ENCODE results near the gene MAD1L1. TPM values are rescaled to one million over a fixed set of nuclear protein-coding genes. Genes with fewer than 3 reads are reported as not detected.

MAD1L1 gene
- total and polyA plus RNA-seq, 2 of the 8 experiments (the other 6 are each of a cell fraction or from before 2014, with no cell fraction given) = 40.4 to 44.6 TPM

DNA sequence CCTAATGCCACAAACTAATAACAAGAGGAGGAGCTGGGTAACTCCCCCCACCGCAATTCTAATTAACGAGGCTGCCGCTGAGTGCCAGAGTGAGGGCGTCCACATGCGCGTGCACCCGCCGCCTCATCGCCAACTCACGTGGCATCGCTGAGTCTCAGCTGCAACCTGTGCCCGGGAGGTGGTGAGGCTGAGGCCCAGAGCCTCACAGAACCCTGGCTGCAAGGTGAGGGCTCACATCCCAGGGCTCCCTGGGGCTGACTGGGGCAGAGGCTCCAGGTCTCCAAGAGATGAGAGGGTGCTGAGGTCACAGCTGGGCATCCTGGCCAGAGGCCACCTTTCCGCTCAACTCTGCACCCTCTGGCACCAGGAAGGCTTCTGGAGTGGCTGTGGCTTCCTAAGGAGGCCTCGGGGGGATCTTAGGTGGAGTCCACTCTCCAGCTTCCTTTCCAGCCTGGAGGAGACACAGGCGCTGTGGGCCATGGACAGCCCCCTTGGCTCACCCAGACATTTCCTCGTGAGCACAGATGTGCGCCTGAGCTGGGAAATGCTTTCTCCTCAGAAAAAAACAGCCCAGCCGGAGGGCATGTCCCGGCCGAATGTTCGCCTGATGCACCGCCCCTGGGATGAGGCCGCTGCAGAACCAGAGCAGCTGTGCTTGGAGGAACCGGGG, 242.6 kb downstream of the MAD1L1 start:
- H2BK5ac ChIP-seq (ENCODE audit: low read depth, low read length) = no peak overlapping the region
- H3K9ac ChIP-seq (replicated peaks in 1 of 4; ENCODE audit: extremely low read depth in 1 of 4, low read depth in 3 of 4, low read length in 3 of 4) = no peak overlapping the region
- H3K4me1 ChIP-seq (replicated peaks in 1 of 4; ENCODE audit: control insufficient read depth in 3 of 4, insufficient read depth in 4 of 4, low read length in 3 of 4) = no peaks in the 10 kb centered on the region; a peak in 1 of 7 replicates
- no peaks in the 10 kb centered on the region for H3K79me1 ChIP-seq (ENCODE audit: low read depth, low read length)
- WGBS, 2 experiments (ENCODE audit: extremely low coverage in 1 of 2, insufficient coverage in 1 of 2, insufficient read length in 1 of 2, insufficient replicate concordance in 2 of 2, low coverage in 1 of 2, low lambda C conversion rate in 2 of 2, missing lambda C conversion rate in 1 of 2) = 86% methylated on average over 24 of the region's 24 CpGs; no CpG with 5 or more reads in 1 of the 2 experiments
- H3K4me3 ChIP-seq (ENCODE audit: extremely low read depth in 1 of 4, insufficient read depth in 2 of 4, low read depth in 3 of 4, low read length in 4 of 4) = no peak overlapping the region
- H3K4ac ChIP-seq (replicated peaks; ENCODE audit: insufficient read length, low read depth, low read length) = no peak overlapping the region
- H4K8ac ChIP-seq (ENCODE audit: extremely low read depth, insufficient read depth, low read length) = peak overlapping the region; percentile 73
- H3K23ac ChIP-seq (ENCODE audit: insufficient read length) = no peak overlapping the region
- DNase-seq (ENCODE audit: low read depth in 1 of 2, low spot score in 2 of 2) = no peak
- POLR2A ChIA-PET (ENCODE audit: partially characterized antibody) = no interaction called here
- H2AFZ ChIP-seq (ENCODE audit: low read length) = no peak overlapping the region
- H4K91ac ChIP-seq (replicated peaks; ENCODE audit: insufficient read length, low read length) = no peak overlapping the region
- TF ChIP-seq SIN3A (conservative IDR thresholded peaks at IDR 0.05 in 1 of 2, IDR thresholded peaks at IDR 0.05 in 1 of 2; ENCODE audit: low read depth in 1 of 2, low read length in 2 of 2) = no peak
- no peak for TF ChIP-seq POLR2A (IDR thresholded peaks at IDR 0.05; ENCODE audit: control extremely low read depth in 1 of 2, low read depth in 2 of 2, low read length in 2 of 2)
- TF ChIP-seq SP2 (IDR thresholded peaks at IDR 0.05; ENCODE audit: low read length) = no peak
- TF ChIP-seq ASH2L (IDR thresholded peaks at IDR 0.05; ENCODE audit: low read length) = no peak
- TF ChIP-seq HDAC6 (IDR thresholded peaks at IDR 0.05; ENCODE audit: low read depth, low read length) = no peak
- TF ChIP-seq TAF1 (IDR thresholded peaks at IDR 0.05; ENCODE audit: low read depth, low read length) = no peak
- no peak for TF ChIP-seq JUND (IDR thresholded peaks at IDR 0.05; ENCODE audit: low read length)
- no peak for TF ChIP-seq TCF12 (IDR thresholded peaks at IDR 0.05; ENCODE audit: low read depth, low read length)
- no peak for TF ChIP-seq HDAC2 (IDR thresholded peaks at IDR 0.05; ENCODE audit: borderline replicate concordance in 1 of 2, low read depth in 2 of 2, low read length in 2 of 2)
- no peak for TF ChIP-seq TAF7 (optimal IDR thresholded peaks at IDR 0.05; ENCODE audit: borderline replicate concordance, low read depth, low read length)
- TF ChIP-seq, protein P1, sequence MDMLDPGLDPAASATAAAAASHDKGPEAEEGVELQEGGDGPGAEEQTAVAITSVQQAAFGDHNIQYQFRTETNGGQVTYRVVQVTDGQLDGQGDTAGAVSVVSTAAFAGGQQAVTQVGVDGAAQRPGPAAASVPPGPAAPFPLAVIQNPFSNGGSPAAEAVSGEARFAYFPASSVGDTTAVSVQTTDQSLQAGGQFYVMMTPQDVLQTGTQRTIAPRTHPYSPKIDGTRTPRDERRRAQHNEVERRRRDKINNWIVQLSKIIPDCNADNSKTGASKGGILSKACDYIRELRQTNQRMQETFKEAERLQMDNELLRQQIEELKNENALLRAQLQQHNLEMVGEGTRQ (IDR thresholded peaks at IDR 0.05; ENCODE audit: low read length) = no peak
- TF ChIP-seq POLR2AphosphoS5 (IDR thresholded peaks at IDR 0.05; ENCODE audit: low read depth, low read length) = no peak
- no peak for TF ChIP-seq CBX8 (IDR thresholded peaks at IDR 0.05; ENCODE audit: borderline replicate concordance, low read depth, low read length)
- no peak overlapping the region for H2BK120ac ChIP-seq (replicated peaks; ENCODE audit: low read depth, low read length)
- CTCF ChIA-PET (ENCODE audit: partially characterized antibody) = interaction anchor here (0.6 to 1.3 kb wide), 2 partner anchors 375 to 728 kb away, joined by 3 read pairs; no protein-coding TSS in a partner anchor
- peaks cover 0 to 2% of the 10 kb centered on the region in 2 experiments for H4K20me1 ChIP-seq (replicated peaks in 1 of 2; ENCODE audit: control insufficient read depth in 1 of 2, insufficient read depth in 2 of 2, low read length in 2 of 2)
- H3K9me3 ChIP-seq (ENCODE audit: insufficient read depth in 2 of 2, low read depth in 1 of 2, low read length in 1 of 2) = no peaks in the 10 kb centered on the region
- H3K36me3 ChIP-seq (ENCODE audit: control insufficient read depth in 2 of 4, insufficient read depth in 4 of 4, low read length in 3 of 4) = no peaks in the 10 kb centered on the region
- H2BK20ac ChIP-seq (ENCODE audit: low read length) = no peak overlapping the region
- H3K79me2 ChIP-seq (ENCODE audit: control insufficient read depth in 1 of 2, insufficient read depth in 2 of 2, low read length in 2 of 2) = no peaks in the 10 kb centered on the region
- no peak overlapping the region for H2BK15ac ChIP-seq (ENCODE audit: low read length)
- no peak overlapping the region for H3K56ac ChIP-seq (replicated peaks; ENCODE audit: insufficient read length, low read depth, low read length)
- no peak overlapping the region for H2BK12ac ChIP-seq (ENCODE audit: low read depth, low read length)
- H3K18ac ChIP-seq (ENCODE audit: extremely low read depth, low read length) = no peak overlapping the region
- no peaks in the 10 kb centered on the region; the same call in 1 of the 2 replicates for H3K23me2 ChIP-seq (ENCODE audit: low read depth, low read length)
- H3K4me2 ChIP-seq (ENCODE audit: insufficient read depth in 1 of 2, low read depth in 2 of 2, low read length in 2 of 2) = no peak overlapping the region
- H3K27ac ChIP-seq (ENCODE audit: low read depth, low read length) = no peak overlapping the region
- no peak for FAIRE-seq
- H4K5ac ChIP-seq (ENCODE audit: insufficient read length, low read depth, low read length) = no peak overlapping the region
- no peak overlapping the region for H2AK5ac ChIP-seq (ENCODE audit: low read depth, low read length)
- no peak overlapping the region for H3K14ac ChIP-seq (ENCODE audit: insufficient read length)
- H3K27me3 ChIP-seq (replicated peaks in 1 of 4; ENCODE audit: control insufficient read depth in 3 of 4, extremely low read depth in 1 of 4, insufficient read depth in 3 of 4, low read length in 3 of 4) = no peaks in the 10 kb centered on the region
